GM13977 (cell line): ENCODE results near the gene GLP1R.

Experiments
- DNase-seq: peaks from one replicate; pipeline ENCODE4 v3.0.0; 2012; ENCODE audit warnings: low spot score
- in situ Hi-C: fragments of 300-500 bp; cut with MboI; formaldehyde crosslinking; loops from one replicate; pipeline ENCODE4 v1.12.0; 2022; ENCODE audit warnings: low sequenced_read_pairs, low pct_unique_long_range_greater_than_20kb, mixed read lengths, inconsistent platforms; ENCODE audit not compliant: unreplicated experiment
- TF ChIP-seq, protein P1 (sequence below): IDR thresholded peaks from 2 replicates; pipeline ENCODE4 v1.5.1; 2012; ENCODE audit warnings: mild to moderate bottlenecking, control low read depth; ENCODE audit not compliant: insufficient read depth; ENCODE audit errors: extremely low read depth, missing control alignments

GLP1R gene

DNA sequence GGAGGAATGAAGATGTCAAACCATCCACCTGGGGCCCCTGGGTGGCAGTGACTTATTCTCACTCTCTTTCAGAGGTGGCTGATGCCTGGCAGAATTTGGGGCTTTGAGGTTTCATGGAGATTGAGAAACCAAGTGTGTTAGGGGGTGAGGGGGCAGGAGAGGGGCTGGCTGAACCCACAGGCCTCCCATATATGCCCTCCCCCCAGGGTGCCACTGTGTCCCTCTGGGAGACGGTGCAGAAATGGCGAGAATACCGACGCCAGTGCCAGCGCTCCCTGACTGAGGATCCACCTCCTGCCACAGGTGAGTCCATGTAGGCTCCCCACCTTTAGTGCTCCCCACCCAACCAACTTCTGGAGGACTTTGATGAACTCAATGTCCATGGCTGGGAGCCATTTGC is 7.6 kb downstream of the GLP1R start:
- in situ Hi-C loops = no loop called here
- TF ChIP-seq, protein P1, sequence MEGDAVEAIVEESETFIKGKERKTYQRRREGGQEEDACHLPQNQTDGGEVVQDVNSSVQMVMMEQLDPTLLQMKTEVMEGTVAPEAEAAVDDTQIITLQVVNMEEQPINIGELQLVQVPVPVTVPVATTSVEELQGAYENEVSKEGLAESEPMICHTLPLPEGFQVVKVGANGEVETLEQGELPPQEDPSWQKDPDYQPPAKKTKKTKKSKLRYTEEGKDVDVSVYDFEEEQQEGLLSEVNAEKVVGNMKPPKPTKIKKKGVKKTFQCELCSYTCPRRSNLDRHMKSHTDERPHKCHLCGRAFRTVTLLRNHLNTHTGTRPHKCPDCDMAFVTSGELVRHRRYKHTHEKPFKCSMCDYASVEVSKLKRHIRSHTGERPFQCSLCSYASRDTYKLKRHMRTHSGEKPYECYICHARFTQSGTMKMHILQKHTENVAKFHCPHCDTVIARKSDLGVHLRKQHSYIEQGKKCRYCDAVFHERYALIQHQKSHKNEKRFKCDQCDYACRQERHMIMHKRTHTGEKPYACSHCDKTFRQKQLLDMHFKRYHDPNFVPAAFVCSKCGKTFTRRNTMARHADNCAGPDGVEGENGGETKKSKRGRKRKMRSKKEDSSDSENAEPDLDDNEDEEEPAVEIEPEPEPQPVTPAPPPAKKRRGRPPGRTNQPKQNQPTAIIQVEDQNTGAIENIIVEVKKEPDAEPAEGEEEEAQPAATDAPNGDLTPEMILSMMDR = no peak
- DNase-seq = no peak

DNA sequence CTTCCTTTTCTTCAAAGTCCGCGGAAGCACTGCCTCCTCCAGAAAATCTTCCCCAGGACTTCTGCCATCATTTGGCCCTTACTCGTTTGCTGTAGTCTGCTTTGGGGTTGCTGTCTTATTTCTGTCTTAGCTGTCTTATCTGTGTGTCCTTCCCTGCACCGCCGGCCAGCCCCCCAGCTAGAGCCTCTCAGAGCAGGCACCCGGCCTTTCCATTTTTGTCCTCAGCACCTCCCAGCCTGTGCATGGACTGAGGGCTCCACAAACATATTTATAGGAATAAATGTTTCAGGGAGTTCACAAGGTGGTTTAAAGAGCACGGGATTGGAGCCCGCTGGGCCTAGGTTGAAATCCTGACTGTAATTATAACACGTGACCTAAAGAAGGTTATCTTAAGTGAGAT is 8.1 kb downstream of the GLP1R start:
- in situ Hi-C loops = no loop called here
- DNase-seq = no peak
- TF ChIP-seq, protein P1 = no peak

DNA sequence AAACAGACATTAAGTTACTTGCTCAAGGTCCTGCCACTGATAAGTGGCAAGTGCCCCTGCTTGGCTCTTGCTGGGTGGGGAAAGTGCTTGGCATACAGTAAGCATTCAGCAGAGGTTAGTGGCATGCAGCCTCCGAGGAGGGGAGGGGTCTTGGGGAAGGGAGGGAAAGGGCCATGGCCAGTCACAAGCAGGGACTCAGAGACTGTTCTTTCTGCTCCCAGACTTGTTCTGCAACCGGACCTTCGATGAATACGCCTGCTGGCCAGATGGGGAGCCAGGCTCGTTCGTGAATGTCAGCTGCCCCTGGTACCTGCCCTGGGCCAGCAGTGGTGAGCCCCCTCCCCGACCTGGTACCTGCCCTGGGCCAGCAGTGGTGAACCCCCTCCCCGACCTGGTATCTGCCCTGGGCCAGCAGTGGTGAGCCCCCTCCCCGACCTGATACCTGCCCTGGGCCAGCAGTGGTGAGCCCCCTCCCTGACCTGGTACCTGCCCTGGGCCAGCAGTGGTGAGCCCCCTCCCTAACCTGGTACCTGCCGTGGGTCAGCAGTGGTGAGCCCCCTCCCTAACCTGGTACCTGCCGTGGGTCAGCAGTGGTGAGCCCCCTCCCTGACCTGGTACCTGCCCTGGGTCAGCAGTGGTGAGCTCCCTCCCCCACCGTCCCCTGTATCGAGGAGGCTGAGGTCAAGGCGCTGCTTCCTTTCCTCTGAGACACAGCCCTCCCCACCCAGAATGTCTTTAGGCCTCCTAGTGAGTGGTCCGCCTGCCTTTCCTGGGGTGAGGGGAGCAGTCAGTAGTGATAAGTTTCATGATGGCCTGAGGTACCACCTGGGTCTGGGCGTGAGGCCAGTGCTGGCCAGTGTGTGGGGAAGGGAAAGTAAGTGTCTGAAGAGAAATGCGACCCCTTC is 8.9 kb downstream of the GLP1R start:
- TF ChIP-seq, protein P1 = no peak
- in situ Hi-C loops = no loop called here
- DNase-seq = no peak

DNA sequence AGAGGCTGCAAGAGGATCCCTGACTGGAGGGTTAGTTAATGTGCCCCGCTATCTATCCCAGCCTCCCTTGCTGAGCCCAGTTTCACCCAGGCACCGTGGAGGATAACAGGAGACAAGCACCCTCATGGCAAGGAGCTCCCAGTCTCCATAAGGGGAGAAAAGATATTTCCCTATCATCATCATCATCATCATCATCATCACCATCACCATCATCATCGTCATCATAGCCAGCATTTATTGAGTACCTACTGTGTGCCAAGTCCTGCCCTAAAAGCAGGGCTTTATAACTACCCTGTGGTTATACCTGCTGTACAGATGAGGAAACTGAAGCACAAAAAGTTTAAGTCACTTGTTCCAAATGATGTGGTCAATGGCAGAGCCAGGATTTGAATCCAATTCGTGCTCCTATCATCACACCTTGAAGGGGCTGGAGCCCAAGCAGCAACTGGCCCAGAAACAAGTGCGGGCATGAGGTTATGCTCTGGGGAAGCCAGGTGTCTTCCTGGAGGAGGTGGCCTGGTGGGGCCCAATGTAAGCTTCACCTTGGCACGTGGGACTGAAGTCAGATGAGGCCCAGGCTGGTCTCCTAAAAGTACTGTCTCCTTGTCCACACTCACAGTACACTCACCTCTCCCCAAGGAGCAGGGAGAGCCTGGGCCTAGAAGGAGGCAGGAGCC is 10.0 kb downstream of the GLP1R start:
- DNase-seq = no peak
- TF ChIP-seq, protein P1 = no peak
- in situ Hi-C loops = no loop called here

DNA sequence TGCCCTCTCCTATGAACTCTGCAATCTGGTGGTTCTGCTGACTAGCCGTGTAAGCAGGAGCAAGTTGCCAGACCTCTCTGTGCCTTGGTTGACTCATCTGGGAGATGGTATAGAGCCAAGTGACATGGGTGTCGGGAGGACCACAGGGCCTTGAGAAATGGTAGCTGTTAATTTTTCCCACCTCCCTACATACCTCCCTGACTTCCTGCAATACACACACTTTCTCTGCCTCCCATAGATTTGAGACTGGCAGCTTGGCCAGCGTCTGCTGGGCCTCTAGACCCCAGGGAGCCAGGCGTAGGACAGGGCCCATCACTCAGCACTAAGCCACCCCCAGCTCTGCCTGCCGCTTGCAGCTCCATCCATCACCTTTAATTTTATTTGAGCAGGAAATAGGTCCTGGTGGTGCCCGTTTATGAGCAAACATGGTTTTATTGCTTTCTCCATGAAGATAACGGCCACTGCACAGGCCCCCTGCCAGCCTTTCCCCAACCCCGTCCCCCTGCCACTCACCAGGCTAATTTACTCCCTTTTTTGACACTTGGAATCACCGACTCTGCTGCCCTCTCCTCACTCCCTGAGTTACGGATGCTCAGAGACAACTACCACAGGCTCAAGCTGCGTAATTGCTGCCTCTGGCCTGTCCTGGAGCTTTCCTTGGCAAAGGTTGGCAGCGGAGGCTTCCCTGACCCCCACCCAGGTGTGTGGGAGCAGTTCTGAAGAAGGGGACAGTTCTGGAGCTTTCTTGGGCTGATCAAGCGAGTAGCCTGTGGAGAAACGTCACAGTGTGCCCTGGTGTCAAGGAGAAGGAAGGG is 11.1 kb downstream of the GLP1R start:
- in situ Hi-C loops = no loop called here
- no peak for DNase-seq
- TF ChIP-seq, protein P1 = no peak

DNA sequence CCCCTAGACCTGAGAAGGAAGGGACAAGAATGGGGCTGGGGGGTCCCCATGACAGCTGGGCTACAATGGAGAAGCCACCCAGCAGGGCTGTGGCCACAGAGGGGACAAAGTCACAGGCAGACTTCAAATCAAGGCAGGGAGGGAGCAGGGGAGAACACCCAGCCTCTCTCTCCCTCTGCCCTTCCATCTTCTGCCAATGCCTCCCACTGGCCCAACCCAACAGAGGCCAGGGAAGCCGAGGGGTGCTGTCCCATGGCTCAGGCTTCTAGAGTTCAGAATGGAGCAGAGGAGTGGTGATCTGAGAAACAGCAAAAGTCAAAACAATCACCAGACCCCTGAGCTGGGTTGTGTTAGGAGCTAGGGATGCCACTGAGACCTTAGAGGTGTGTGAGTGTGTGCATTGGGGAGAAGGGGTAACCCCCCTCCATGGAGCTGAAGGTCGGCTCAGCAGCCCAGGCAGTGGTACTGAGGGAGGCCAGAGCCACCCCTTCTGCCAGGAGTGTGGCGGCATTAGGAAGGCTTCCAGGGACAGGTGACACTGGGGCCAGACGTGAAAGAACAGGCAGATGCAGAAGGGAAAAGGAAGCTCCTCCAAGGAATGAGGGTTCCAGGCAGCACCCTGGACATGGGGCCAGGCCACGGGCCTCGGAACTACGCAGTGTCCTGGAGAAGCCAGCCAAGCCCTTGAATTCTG is 12.0 kb downstream of the GLP1R start:
- no peak for DNase-seq
- in situ Hi-C loops = no loop called here
- TF ChIP-seq, protein P1 = no peak
